MV-4-11 (cell line): ENCODE results near the gene MST1.

Experiments
- DNase-seq: peaks from one replicate; lab custom pipeline; 2025; lab: John Stamatoyannopoulos, UW

MST1 gene

DNA sequence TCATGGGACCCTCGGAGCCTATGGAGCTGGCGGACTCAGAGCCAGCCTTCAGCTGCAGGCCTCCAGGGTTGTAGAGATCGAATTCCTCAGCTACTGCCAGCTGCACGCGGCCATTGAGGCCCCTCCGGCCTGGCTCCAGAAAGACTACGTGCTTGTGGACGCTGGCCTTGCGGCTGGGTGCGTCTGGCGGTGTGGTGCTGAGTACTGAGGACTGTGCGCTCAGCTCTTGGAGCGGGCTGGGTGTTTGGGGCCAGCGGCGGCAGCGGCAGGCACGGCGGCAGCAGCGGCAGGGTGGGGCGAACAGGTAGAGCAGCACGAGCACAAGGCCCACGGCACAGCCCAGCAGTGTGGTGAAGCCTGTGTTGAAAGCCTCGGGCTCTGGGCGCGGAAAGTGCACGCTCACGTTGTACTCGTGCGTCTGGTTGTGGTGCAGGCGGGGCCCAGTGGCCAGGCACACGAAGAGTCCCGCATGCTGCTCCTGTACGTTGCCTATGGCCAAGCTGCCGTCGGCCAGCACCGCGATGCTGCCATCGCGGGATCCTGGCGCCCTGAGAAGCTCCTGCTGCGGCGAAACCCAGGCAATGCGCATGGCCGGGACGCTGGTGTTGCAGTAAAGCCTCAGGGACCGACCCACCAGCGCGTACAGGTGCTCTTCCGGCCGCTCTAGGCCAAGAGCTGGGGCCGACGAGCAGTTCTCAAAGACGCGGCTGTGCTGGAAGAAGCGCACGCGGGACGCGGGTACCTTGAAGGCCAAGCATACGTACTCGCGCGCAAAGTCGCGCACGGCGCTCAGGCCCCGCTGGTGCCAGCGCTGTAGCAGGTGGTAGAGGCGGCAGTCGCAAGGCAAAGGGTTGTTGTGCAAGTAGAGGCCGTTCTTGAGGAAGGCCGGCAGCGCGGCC, 28.9 kb upstream of the MST1 start:
- peak; percentile 1 for DNase-seq

- no peak for DNase-seq
Measured at GRCh38 chr3:49717211-49717958, 28.1 kb upstream of the MST1 start.

DNA sequence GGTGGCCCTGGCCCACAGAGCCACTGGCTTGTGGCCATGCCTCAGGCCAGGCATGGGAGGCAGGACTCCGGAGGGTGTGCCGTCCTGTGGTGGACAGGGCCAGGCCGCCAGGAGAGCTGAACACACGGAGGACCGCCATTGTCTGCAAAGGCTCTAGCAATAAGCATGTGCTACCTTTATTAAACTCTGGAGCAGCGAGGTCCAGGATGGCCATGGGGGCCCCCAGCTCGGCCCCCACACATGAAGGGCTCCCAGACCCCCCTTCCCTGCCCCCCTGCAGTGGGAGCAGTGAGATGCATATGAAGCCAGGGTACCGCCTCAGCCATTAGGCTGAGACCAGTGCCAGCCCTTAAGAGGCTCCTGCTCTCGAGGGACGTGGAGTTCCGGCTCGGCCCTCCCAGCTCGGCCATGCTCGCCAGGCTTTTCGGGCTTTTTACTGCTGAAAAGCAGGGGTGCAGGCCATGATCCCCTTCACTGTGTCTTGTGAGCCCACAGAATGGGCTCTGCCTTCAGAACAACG, 27.5 kb upstream of the MST1 start:
- DNase-seq, result no peak

- no peak for DNase-seq
Measured at GRCh38 chr3:49716169-49716568, 26.9 kb upstream of the MST1 start.

DNA sequence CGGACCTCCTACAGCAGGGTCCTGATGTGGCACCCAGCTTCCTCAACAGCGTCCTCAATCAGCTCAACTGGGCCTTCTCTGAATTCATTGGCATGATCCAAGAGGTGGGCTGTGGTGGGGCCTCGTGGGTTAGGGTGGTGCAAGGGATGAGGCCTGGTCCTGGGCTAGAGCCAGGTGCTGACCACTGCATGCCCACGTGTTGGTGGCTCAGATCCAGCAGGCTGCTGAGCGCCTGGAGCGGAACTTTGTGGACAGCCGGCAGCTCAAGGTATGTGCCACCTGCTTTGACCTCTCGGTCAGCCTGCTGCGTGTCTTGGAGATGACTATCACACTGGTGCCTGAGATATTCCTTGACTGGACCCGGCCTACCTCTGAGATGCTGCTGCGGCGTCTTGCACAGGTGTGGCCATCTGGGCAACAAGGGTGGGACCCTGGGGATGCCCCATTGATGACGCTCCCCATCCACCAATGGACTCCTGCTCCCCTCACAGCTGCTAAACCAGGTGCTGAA, 26.4 kb upstream of the MST1 start:
- no peak for DNase-seq

DNA sequence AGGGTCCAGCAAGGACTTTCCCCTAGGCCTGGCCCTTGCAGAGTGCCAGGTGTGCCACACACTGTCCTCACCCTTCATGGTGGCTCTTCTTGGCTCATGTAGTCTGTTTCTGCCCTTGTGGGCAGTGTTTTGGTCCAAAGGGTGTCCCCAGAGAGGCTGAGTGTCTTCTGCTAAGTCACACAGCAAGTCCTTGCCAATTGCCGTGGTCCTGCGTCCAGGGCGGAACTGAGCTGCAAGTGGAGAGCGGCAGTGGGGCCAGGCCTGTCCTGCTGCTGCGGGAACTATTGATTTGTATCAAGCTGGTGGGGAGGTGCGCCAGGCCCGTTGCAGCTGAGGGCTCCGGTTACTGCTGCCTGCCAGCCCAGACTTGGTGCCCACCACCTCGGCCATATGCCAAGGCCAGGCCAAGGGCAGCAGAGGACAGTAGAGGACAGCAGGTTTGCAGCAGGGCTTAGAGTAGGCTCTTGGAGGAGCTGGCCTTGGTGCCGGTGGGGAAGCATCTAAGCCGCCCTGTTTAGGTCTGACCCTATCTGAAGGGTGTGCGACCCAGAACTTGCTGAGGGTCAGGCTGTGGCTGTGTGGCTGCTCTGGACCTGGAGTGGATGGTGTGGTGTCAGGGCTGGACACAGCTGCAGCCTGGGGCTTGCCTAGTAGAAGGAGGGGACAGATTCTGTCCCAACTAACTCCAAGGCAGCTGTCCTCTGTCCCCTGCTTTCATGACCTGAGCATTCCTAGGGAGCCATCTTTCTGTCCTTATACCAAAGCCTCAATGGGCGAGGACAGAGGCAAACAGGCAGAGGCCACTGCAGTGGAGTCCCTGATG, 25.7 kb upstream of the MST1 start:
- no peak for DNase-seq

GRCh38 chr3:49713336-49714105, 24.2 kb upstream of the MST1 start:
- no peak for DNase-seq

GRCh38 chr3:49712631-49713317, 23.5 kb upstream of the MST1 start:
- peak; percentile 84 for DNase-seq

- no peak for DNase-seq
Measured at GRCh38 chr3:49712166-49712565, 22.9 kb upstream of the MST1 start.

DNA sequence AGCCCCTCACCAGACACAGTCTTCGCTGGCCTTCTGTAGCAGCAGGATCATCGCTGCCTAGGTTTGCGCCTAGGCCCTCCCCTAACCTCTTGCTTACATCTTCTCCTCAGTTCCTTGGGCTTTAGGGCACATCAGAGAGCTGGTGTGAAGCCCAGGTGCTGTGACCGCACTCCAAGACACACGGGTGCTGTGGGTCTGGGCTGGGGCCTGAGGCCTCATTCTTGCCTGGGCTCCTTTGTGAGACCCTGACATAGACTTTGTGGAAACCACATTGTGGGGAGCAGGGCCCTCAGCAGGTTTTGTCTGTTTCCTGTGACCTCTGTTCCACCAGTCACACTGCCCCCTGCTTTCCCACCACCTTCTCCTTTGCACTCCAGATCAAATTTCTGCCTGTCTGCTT, 22.2 kb upstream of the MST1 start:
- no peak for DNase-seq

DNA sequence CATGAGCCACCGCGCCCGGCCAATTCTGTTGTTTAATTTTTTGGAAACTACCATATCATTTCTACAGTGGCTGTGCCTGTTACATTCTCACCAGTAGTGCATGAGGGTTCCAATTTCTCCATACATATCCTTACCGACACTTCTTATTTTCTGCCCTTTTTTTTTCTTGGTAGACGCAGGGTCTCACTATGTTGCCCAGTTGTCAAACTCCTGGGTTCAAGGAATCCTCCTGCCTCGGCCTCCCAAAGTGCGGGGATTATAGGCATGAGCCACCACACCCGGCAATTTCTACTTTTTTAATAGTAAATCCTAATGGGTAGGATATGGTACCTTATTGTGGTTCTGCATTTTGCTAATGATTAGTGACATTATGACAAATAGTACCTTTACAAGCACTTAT, 20.6 kb upstream of the MST1 start:
- no peak for DNase-seq

DNA sequence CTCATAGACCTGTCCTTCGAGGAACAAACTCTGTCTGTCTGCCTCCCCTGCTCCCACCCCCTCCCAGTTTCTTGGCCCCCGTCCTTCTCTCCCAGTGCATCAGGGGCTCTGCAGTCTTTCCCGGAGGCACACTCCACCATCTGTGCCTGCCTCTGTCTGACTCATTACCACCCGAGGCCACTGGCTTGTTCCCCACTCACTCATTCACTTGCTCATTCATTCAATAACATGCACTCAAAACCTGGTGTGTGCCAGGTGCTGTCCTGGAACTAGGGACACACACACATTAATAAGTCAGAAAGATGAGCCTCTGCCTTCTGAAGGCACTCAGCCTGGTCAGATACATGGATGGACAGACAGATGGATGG, 17.8 kb upstream of the MST1 start:
- no peak for DNase-seq

DNA sequence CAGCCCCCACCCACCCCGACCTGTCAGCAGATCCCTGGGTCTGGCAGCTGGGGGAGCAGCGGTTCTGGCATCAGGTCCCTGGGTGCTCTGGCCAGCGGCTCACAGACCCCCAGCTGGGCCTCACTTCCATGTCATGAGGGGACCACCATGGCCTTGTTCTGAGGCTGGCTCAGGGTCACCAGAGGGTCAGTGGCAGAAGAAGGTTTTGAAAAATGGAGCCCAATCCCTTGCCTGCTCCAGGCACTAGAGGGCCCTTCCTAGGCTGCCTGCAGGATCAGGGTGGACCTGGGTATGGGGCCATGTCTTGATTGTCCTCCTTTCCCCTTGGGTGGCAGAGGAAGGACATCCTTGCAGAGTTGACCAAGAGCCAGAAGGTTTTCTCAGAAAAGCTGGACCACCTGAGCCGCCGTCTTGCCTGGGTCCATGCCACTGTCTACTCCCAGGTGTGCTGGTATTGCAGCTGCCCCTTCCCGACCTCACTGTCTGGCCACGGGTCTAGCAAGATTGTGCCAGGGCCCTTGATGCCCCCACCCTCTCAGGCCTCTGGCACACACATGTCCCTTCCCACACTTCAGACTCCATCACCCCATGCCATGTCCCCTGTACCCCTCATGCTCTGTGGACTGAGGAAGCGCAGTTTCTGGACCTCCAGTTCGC, 17.3 kb upstream of the MST1 start:
- DNase-seq, result no peak

GRCh38 chr3:49705390-49705960, 16.2 kb upstream of the MST1 start:
- DNase-seq, result no peak

DNA sequence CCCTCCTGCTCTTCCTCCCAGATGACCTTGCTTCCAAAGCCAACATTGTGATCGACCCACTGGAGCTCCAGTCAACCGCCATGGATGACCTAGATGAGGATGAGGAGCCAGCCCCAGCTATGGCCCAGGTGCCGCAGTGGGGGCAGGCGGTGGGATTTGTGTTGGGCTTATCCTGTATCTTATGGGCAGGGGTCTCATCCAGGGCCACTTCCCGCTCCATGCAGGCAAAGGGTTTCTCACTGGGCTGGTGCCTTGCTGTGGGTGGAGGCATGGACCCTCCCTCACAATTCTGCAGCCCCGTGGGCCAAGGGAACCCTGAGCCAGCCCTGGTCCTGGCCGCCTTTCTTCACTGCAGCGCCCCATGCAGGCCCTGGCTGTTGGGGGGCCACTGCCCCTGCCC, 15.4 kb upstream of the MST1 start:
- no peak for DNase-seq

GRCh38 chr3:49703956-49704355, 14.7 kb upstream of the MST1 start:
- DNase-seq, result no peak

DNA sequence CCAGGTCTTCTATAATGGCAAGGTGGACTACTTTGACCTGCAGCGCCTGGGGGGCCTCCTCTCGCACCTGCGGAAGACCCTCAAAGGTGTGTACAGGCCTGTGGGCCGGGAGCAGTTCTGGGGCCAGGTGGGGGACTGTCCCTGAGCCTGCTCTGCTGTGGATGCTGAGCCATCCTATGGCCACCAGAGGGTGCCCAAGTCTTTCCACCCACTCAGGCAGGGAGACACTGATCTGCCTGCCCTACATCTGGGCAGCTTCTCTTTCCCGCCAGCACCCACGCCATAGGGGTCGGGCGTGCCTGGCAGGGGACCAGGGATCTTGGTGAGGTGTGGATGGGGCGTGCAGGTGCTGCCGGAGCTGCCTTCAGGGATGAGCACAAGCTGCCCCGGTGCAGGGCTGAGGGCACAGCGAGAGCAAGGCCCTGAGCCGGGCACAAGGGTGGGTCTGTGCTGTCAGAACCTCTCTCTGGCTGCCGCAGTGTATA, 14.2 kb upstream of the MST1 start:
- peak; percentile 57 for DNase-seq

GRCh38 chr3:49702672-49703071, 13.4 kb upstream of the MST1 start:
- DNase-seq, result no peak

DNA sequence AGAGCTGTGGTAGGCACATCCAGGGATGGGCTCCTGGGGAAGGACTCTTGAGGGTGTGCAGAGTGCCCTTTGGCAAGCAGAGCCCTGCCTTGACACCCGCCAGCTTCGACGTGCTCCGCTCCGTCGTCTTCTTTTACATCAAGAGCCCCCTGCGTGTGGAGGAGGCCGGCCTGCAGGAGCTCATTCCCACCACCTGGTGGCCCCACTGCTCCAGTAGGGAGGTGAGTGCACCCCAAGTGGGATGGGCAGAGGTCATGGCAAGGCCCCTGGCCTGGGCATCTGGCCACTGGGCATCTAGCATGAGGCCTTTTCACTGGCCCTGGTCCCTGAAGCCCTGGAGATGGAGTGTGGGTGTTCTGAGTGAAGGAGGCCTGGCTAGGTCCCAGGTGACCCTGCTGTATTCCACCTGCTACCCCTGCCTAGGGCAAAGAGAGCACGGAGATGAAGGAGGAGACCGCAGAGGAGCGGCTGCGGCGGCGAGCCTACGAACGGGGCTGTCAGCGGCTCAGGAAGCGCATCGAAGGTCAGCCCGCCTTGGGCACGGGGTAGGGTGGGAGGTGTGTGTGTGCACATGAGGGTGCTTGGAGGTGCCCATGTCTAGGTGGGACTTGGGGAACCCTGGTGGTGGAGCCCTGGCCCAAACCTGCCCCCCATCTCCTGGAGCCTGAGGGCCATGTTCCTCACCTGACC, 12.3 kb upstream of the MST1 start:
- DNase-seq, result no peak
